Panc1 (cell line): ENCODE results near the gene CCAR1. TPM values are rescaled to one million over a fixed set of nuclear protein-coding genes. Genes with fewer than 3 reads are reported as not detected.
"Not testable (repeated sequence)": the region's sequence is repeated elsewhere in the genome, so short reads cannot be mapped to it uniquely, and the experiment has no call there.

Experiments used
- ATAC-seq: fragments of 200-7000 bp; cut with Tn5 transposase; 2 replicates; pipeline ENCODE4 v1.9.1; 2020; ENCODE audit warnings: mild to moderate bottlenecking, moderate library complexity
- BruUV-seq: library from RNA; stranded (reverse); fragments of 400-500 nt; replicated peaks from 2 replicates; lab custom pipeline; 2021; lab: Mats Ljungman, UMichigan
- CTCF ChIA-PET: fragments of 300-600 bp; sonication (Branson Sonifier 250); formaldehyde crosslinking; loops from one replicate; lab custom pipeline; 2022; ENCODE audit warnings: antibody characterized with exemption; lab: Charles Lee
- POLR2A ChIA-PET: fragments of 300-600 bp; sonication (Branson Sonifier 250); formaldehyde crosslinking; loops from one replicate; lab custom pipeline; 2022; ENCODE audit warnings: antibody characterized with exemption; lab: Charles Lee
- DNase-seq: peaks from one replicate; pipeline ENCODE4 v3.0.0-alpha.2; 2010; ENCODE audit warnings: low read depth, low spot score
- H3K27ac ChIP-seq: 2 replicates; pipeline ENCODE4 v1.5.1; 2011; ENCODE audit warnings: mild to moderate bottlenecking, low read length, inconsistent platforms
- H3K27me3 ChIP-seq: fragments of 200-500 bp; sonication (Bioruptor generic); 2 replicates; pipeline ENCODE4 v1.6.0; 2014; ENCODE audit warnings: low read length, inconsistent platforms; ENCODE audit not compliant: control insufficient read depth, insufficient read depth
- H3K36me3 ChIP-seq: fragments of 200-500 bp; sonication (Bioruptor generic); 2 replicates; pipeline ENCODE4 v1.5.1; 2014; ENCODE audit warnings: inconsistent platforms, mild to moderate bottlenecking, low read length, moderate library complexity; ENCODE audit not compliant: control insufficient read depth, insufficient read depth
- H3K4me1 ChIP-seq: 2 replicates; pipeline ENCODE4 v1.5.1; 2011; ENCODE audit warnings: inconsistent platforms, mild to moderate bottlenecking, low read length, moderate library complexity; ENCODE audit not compliant: control insufficient read depth, insufficient read depth
- H3K4me3 ChIP-seq, 2 experiments: 2 replicates each; pipeline ENCODE4 v1.5.1; 2011 to 2012; ENCODE audit warnings: low read depth in 2 of 2, low read length in 2 of 2, mild to moderate bottlenecking in 2 of 2, inconsistent platforms in 1 of 2, moderate library complexity in 1 of 2
- H3K9me3 ChIP-seq: fragments of 200-500 bp; sonication (Bioruptor generic); 2 replicates; pipeline ENCODE4 v1.5.1; 2014; ENCODE audit warnings: low read depth, mild to moderate bottlenecking, inconsistent platforms, low read length, moderate library complexity; ENCODE audit not compliant: control insufficient read depth, insufficient read depth
- CTCF ChIP-seq: fragments of 450-650 bp; IDR thresholded peaks from 2 replicates; pipeline ENCODE4 v1.5.1; 2017; ENCODE audit warnings: mild to moderate bottlenecking
- POLR2AphosphoS5 ChIP-seq: IDR thresholded peaks from 2 replicates; pipeline ENCODE4 v1.6.1; 2012; ENCODE audit warnings: mild to moderate bottlenecking, low read depth, low read length, moderate library complexity
- REST ChIP-seq, 2 experiments: IDR thresholded peaks; 2 replicates each; pipeline ENCODE4 v1.6.1; 2011 to 2012; ENCODE audit warnings: low read depth in 2 of 2, control low read depth in 1 of 2, low read length in 1 of 2, mild to moderate bottlenecking in 1 of 2, moderate library complexity in 1 of 2; ENCODE audit not compliant: insufficient read depth in 1 of 2
- SIN3A ChIP-seq: IDR thresholded peaks from 2 replicates; pipeline ENCODE4 v1.6.1; 2012; ENCODE audit warnings: low read depth, mild to moderate bottlenecking, low read length, moderate library complexity, borderline replicate concordance; ENCODE audit not compliant: insufficient read depth
- TCF7L2 ChIP-seq: IDR thresholded peaks from 2 replicates; pipeline ENCODE4 v1.6.1; 2011; ENCODE audit warnings: mild to moderate bottlenecking, low read depth, low read length, inconsistent platforms
- in situ Hi-C: cut with HindIII; loops from 2 replicates; pipeline ENCODE4 v1.10.0; 2016; ENCODE audit warnings: low sequenced_read_pairs, low pct_unique_long_range_greater_than_20kb
- intact Hi-C: fragments of 100-400 bp; cut with micrococcal nuclease; formaldehyde crosslinking; loops from one replicate; pipeline ENCODE4 v1.10.0; 2022; ENCODE audit not compliant: unreplicated experiment
- total RNA-seq: library from RNA; stranded (reverse); gene quantifications from one replicate; pipeline ENCODE4 v1.2.1, GENCODE V29; 2021; ENCODE audit not compliant: unreplicated experiment

Gene CCAR1
- total RNA-seq, 1 experiment from 2014 or later: 102 TPM

GRCh38 chr10:68816796-68817412 is 95.9 kb downstream of the CCAR1 start:
- POLR2A ChIA-PET: interaction anchor here (0.6 kb wide), 1 partner anchor 361 kb away, joined by 3 read pairs; no protein-coding TSS in a partner anchor
- Histone ChIP-seq H3K27ac (no peak overlapping the region), H3K36me3 (no peaks in the 10 kb centered on the region), H3K4me3 (no peak overlapping the region), H3K27me3 (no peaks in the 10 kb centered on the region), H3K9me3 (no peaks in the 10 kb centered on the region), H3K4me1 (no peaks in the 10 kb centered on the region)
- DNase-seq (no peak), ATAC-seq (no peak)
- intact Hi-C loops (no loop called here), in situ Hi-C loops (no loop called here)
- CTCF ChIA-PET: no interaction called here
- no TSS peak for BruUV-seq
- TF ChIP-seq REST (IDR thresholded peaks at IDR 0.05; ENCODE audit: insufficient read depth in 1 of 2, low read depth in 2 of 2, low read length in 1 of 2) (no peak), POLR2AphosphoS5 (no peak), CTCF (no peak), TCF7L2 (no peak), SIN3A (no peak)

- BruUV-seq, in situ Hi-C loops, H3K27ac ChIP-seq, H3K9me3 ChIP-seq, ATAC-seq, CTCF ChIA-PET, intact Hi-C loops, H3K27me3 ChIP-seq, DNase-seq, H3K36me3 ChIP-seq, H3K4me3 ChIP-seq, POLR2A ChIA-PET, H3K4me1 ChIP-seq: not testable (repeated sequence)
These were observed 99.3 kb downstream of the CCAR1 start for GRCh38 chr10:68820359-68820758.

- in situ Hi-C loops, POLR2A ChIA-PET, H3K4me3 ChIP-seq, H3K4me1 ChIP-seq, H3K27ac ChIP-seq, intact Hi-C loops, BruUV-seq, ATAC-seq, DNase-seq, CTCF ChIA-PET, H3K36me3 ChIP-seq, H3K27me3 ChIP-seq, H3K9me3 ChIP-seq: not testable (repeated sequence)
These were observed 101.6 kb downstream of the CCAR1 start for GRCh38 chr10:68822626-68823025.
